ENCODE data around the gene CYB5D1.

CYB5D1 gene

DNA sequence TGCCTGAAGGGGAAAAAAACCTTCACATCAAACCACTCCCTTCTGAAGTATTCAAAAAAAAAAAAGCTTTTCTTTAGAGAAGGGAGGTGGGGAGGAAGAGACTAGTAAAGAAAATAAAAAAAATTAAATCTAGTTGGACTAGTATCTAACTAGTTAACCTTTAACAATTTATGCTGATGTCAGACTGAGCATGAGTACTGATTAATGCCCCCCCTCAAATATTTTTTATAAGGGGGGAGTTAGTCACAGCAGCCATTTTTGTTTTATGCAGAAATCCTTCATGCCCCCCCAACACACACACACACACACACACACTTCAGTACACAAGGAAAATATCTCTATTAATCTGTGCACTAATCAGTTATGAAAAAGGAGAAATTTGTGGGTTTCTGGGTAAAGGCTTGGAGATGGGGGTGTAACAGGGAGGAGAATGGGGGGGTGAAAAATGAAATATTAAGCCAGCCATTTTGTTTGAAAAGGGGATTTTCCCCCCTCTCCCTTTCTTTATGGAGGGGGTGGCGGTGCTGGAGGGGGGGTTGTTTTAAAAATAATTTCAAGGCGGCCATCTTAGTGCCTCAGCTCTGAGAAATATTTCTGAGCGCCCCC lies 26.1 kb downstream of the CYB5D1 start:
- peak overlapping the region; percentile 48 for H3K27ac ChIP-seq
- DNase-seq (ENCODE audit: low read depth, low spot score) = no peak

DNA sequence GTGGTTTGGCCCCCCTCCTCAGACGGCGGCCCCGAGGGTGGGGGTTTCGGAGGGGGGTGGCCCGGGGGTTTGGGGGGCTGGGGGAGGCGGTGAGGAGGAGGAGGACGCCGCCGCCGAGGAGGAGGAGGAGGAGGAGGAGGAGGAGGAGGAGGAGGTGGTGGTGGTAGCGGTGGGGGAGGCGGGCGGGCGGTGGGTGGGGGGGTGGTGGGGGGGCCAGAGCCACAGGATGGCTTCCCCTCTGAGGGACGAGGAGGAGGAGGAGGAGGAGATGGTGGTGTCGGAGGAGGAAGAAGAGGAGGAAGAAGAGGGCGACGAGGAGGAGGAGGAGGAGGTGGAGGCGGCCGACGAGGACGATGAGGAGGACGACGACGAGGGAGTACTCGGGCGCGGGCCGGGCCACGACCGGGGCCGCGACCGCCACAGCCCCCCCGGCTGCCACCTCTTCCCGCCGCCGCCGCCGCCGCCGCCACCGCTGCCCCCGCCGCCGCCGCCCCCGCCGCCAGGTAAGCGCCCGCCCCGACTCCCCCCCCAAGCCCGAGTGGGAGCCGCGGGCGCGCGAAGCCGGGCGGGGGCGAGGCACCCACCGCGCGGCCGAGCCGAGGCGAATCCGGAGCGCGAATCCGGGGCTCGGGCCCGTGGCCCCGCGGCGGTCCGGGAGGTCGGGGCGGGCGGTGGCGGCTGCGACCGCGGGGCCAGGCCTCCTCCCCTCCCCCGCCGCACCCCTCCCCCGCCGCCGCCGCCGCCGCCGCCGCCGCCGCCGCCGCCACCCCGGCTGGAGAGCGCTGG lies 27.0 kb downstream of the CYB5D1 start:
- no peak for DNase-seq (ENCODE audit: low read depth, low spot score)
- peak overlapping the region; percentile 95 for H3K27ac ChIP-seq

DNA sequence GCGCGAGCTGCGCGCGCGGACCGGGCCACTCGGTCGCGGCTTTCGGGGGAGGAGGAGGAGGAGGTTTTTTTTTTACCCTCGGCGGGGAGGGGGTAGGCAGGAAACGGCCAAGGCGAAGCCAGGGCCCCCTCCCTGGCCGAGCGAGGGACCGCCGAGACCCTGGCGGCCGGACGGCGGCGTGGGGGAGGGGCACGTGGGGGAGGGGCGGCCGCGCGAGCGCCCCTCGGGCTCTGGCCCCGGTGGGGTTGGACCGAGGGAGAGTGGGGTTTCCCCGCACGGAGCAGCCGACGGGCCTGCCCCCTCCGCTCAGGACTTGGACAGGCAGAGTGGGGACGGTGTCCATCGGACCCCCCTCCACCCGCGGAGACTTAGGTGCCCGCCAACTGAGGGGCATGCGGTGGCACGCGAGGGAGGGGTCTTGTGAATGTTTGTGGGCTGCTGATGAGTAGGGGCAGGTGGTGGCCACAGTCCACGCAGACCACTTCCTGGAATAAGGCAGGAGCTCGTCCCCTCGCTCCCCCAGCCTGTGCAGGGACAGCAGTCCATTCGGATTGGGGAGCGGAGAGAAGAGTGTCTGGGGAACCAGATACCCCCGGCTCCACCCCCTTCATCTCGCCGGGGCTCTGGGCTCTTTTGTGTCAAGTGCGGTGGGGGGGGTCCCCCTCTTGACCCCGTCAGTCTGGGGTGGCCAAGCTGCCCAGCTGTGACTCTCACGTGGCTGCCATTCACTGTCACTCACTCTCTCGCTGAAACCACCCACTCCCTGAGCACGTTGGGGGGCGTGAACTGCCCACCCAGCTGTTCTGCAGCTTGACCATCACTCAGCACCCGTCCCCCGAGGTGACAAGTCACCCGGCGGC lies 27.8 kb downstream of the CYB5D1 start:
- no peak for DNase-seq (ENCODE audit: low read depth, low spot score)
- H3K27ac ChIP-seq = peak overlapping the region; percentile 95

DNA sequence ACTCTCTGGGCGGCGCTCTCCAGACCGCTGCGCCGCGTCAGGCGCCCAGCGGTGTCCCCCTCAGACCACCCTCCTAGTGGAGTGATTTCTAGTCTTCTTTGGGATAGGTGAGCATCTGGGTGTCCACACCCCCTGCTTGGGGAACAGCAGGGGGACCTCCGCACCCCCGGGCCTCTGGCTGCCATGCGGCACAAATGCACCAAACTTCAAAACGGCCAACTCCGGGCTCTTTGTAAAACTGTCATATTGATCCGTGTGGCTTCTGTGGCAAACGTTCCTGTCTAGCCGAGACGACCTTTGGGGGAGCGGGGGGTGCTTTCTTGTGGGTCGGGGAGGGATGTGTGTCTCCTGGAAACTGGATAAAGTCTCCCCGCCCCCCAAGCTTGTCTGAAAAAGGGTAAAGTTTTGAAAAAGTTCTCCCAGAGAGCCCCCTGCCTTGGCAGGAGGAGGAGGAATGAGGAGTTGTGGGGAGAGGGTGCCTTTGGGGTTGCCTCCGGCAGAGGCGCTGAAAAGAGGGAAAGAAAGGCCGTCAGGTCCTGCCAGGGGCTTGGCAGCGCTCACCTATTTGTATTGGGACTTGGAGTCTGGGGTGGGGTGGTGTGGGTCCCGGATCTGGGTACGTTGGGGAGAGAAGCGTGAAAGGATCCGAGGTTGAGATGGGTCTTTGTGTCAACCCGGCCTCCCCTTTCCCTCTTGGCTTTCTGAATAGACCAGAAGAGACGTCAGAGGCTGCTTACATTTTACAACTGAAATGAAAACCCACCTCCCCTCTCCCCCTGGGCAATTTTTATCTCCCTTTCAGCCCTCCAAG lies 28.6 kb downstream of the CYB5D1 start:
- DNase-seq (ENCODE audit: low read depth, low spot score) = no peak
- peak overlapping the region; percentile 95 for H3K27ac ChIP-seq

DNA sequence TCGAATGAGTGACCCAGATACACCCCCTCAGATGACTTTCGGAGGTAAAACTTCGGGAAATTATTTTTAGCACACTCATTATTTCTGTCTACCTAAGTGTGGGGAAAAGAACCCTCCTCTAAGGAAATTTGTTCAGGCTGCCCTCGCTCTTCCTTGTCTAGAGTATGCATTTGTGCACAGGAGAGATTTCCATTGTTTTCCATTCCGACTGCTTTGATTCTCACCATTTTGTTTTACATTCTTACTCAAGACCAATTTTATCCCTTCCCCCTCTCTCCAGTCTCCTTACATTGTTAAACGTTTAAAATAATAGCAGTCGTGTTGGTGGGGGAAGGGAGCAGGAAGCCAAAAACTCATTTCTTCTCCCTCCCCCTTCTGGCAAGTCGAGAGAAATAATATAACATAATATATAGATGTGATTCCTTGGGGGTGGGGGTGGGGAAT lies 29.3 kb downstream of the CYB5D1 start:
- DNase-seq (ENCODE audit: low read depth, low spot score) = no peak
- peak overlapping the region; percentile 95 for H3K27ac ChIP-seq

DNA sequence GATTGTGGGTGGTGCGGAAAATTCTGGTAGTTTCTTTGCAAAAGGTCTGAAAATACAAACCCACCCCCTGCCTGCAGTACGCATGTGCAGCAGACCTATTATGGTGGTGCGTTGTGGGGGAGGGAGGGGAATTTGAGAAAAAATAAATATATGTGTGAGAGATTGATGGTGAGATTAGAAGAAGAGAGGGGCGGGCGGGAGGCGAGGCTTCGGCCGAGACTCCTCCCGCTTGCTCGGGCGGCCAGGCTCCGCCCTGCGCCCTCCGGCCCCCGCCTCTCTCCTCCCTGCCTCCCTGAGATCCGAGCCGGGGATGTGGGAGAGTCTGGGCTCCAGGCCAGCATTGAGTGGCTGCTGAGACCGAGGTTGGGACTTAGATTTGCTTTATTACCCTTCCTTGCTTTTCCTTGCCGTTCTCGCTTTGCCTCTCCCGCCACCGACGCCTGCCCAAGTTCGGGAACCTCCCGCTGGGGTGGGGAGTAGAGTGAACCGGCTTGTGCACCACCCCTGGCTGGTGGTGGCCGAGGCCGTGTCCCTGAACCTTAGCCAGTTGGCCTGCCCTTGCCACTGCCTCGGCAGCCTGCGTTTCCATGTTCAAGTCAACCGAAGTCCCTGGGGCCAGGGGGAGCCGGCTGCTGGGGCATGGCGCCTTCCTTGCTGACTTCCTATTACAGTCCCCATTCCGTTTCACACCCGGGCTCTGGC lies 29.8 kb downstream of the CYB5D1 start:
- DNase-seq (ENCODE audit: low read depth, low spot score) = peak; percentile 80
- peak overlapping the region; percentile 95 for H3K27ac ChIP-seq

DNA sequence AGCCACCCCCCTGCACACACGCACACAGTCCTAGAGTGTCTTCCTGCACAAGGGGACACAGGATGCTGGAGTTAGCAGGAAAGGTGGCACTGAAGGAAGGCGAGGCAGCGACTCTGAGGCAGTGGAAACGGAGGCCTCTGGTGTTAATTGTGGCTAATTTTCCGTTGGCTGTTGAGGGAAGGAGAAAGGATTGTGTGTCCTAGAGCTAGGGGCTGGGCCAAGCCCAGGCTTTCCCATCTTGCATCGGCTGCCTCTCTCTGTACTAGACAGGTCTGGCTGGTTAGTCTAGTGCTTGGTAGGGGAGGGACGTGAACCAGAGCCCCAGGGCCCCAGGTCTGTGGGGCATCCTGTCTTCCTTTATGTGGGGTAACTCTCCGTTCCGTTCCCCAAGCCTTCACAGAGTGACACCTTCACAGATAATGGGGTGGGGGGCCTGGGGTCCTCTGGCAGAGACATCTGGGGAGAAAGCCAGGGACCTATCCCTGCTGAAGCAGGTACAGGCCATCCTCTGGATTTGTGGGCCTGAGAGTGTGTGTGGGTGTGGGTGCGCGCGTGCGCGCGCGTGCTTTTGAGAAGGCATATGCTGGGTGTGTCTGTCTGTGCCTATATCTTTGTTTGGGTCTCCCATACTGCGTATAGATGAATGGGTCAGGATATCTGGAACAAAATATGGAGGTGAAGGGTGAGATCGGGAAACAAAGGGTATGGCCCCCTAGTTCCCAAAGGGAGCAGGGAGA lies 30.5 kb downstream of the CYB5D1 start, which contains the start of gene CHD3:
CHD3 (plus strand) TSS at position 606 of the 737 bp plus-strand sequence. CDS start 212 bp downstream, outside the sequence.
- peak within 1 kb of the TSS; percentile 95 for H3K27ac ChIP-seq
- peak; percentile 65 for DNase-seq (ENCODE audit: low read depth, low spot score)

DNA sequence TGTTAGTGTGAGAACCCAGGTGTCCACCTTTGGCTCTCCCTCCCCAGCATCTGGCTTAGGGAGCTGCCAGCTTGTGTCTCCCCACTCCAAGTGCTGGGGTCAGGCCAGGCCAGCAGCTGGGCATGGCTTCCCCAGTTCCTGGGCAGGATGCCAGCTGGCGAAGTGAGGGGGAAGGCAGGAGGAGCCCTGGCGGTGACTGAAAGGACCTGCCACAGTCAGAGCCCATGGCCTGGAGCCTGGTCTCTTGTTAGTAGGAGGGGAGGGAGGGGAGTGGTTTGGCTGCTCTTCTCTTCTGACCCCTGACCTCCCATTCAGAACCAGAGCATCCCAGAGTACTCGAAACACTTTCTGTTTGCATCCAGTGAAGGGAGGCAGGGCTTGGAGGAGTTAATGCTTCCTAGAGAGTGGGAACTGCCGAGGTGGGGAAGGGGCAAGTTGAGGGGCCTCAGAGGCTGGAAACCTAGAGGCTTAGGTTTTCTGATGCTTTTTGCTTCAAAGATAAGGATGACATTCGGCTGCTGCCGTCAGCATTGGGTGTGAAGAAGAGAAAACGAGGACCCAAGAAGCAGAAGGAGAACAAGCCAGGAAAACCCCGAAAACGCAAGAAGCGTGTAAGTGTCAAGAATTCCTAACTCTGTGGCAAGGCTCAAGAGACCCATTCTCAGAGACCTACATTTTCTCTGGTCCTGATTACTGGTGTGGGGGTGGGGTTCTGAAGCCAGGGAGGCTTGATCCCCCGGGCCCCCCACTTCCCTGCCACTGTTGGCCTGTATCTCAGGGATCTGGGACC lies 31.6 kb downstream of the CYB5D1 start:
- H3K27ac ChIP-seq = peak overlapping the region; percentile 95
- no peak for DNase-seq (ENCODE audit: low read depth, low spot score)

DNA sequence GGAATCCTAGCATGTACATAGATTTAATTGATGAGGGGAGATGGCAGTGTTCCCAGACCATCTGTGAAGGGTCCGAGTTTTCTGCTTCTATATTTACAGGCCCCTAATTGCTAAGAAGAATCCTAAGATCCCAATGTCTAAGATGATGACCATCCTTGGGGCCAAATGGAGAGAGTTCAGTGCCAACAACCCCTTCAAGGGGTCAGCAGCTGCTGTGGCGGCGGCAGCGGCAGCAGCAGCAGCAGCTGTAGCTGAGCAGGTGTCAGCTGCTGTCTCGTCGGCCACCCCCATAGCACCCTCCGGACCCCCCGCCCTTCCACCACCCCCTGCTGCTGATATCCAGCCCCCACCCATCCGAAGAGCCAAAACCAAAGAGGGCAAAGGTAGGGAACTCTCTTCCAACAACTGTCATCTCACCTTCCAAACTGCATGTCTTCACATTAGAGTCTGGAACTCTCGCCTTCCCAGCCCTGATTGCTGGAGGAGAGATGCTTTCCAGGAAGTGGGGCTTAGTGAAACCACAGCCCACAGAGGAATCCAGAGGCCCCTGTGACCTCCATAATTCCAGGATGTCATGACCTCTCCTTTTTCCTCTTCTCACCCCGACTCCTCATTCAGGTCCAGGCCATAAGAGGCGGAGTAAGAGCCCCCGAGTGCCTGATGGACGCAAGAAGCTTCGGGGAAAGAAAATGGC lies 35.5 kb downstream of the CYB5D1 start:
- no peak for DNase-seq (ENCODE audit: low read depth, low spot score)
- H3K27ac ChIP-seq = no peak overlapping the region

DNA sequence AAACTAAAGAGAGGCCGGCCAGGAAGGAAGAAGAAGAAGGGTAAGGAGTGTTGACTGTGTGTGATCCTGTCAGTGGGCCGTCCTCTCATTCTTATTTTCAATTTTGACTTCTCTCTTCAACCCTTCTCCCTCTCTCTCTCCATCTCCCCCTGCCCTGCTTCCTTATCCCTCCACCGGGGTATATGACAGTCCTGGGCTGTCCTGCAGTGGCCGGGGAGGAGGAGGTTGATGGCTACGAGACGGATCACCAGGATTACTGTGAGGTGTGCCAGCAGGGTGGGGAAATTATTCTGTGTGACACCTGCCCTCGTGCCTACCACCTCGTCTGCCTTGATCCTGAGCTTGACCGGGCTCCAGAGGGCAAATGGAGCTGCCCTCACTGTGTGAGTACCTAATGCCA lies 36.4 kb downstream of the CYB5D1 start:
- no peak for DNase-seq (ENCODE audit: low read depth, low spot score)
- H3K27ac ChIP-seq = no peak overlapping the region

DNA sequence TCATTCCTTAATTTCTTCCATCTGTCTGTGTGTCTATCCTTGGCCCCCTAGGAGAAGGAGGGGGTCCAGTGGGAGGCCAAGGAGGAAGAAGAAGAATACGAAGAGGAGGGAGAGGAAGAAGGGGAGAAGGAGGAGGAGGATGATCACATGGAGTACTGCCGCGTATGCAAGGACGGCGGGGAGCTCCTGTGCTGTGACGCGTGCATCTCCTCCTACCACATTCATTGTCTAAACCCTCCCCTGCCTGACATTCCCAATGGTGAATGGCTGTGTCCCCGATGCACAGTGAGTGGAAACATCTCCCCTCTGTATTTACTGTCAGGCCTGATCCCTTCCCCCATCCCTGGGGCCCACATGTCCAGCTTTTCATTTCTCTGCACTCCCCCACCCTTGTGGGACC lies 37.1 kb downstream of the CYB5D1 start:
- H3K27ac ChIP-seq = no peak overlapping the region
- no peak for DNase-seq (ENCODE audit: low read depth, low spot score)

DNA sequence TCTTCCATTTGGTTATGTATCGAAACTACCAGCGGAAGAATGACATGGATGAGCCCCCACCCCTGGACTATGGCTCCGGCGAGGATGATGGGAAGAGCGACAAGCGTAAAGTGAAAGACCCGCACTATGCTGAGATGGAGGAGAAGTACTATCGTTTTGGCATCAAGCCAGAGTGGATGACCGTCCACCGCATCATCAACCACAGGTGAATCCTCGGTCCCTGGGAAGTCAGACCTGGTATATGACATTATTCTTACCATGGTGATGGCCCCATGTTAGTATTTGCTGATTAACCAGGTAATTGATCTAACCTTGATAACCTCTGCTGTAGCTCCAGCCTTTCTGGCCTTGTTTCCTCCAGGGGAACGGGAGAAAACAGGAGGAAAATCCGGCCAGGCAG lies 39.3 kb downstream of the CYB5D1 start:
- DNase-seq (ENCODE audit: low read depth, low spot score) = no peak
- no peak overlapping the region for H3K27ac ChIP-seq

DNA sequence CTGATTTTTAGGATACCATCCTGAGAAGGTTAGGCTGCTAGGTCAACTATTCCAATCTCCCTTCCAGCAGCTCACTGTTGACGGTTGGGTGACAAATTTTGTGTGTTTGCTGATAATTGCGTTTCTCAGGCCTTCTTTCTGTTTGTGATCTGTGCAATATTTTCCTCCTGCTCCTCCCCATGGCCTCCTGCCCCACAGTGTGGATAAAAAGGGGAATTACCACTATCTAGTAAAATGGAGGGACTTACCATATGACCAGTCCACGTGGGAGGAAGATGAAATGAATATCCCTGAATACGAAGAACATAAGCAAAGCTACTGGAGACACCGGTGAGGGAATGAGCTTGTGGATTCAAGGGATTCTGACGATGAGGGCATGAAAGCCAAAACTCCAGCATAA lies 40.0 kb downstream of the CYB5D1 start:
- DNase-seq (ENCODE audit: low read depth, low spot score) = no peak
- no peak overlapping the region for H3K27ac ChIP-seq

DNA sequence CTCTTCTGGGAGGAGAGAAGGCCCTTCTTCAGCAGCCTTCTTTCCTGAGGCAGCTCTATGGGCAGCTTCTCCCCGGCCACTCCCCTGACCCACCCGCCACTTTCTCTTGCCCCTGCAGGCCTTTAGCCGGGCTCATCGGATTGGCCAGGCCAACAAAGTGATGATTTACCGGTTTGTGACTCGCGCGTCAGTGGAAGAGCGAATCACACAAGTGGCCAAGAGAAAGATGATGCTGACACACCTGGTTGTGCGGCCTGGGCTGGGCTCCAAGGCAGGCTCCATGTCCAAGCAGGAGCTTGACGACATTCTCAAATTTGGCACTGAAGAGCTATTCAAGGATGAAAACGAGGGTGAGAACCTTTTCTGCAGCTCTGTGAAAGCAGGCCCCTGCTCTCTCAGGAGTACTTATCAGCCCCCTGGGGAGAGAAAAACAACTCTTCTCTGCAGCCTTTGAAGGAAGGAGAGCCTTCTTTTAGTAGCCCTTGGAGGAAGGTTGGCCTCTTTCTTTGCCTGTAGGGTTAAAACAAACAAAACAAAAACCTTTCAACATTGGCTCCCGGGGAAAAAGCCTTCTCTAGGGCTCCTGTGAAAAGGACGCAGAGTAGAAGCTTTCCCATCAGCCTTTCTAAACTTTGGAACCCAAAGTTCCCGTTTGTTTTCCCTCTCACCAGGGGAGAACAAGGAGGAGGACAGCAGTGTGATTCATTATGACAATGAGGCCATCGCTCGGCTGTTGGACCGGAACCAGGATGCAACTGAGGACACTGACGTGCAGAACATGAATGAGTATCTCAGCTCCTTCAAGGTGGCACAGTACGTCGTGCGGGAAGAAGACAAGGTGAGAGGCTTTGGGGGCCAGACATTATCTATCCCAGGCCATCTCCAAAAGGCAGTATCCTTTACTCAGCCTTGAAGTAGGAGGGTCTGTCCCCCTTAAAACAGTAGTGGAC lies 45.6 kb downstream of the CYB5D1 start:
- no peak overlapping the region for H3K27ac ChIP-seq
- no peak for DNase-seq (ENCODE audit: low read depth, low spot score)

DNA sequence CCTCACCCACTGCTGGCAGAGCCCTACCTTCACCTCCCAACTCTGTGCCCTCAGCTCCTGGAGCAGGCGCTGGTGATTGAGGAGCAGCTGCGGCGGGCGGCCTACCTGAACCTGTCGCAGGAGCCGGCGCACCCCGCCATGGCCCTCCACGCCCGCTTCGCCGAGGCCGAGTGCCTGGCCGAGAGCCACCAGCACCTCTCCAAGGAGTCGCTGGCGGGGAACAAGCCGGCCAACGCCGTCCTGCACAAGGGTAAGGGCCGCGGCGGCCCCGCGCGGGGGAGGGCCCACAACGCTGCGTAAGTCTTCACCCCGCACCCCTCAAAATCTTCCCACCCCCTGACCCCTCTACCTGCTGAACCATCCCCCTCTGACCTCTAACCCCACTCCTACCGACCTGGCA lies 51.3 kb downstream of the CYB5D1 start:
- no peak for DNase-seq (ENCODE audit: low read depth, low spot score)
- H3K27ac ChIP-seq = no peak overlapping the region

DNA sequence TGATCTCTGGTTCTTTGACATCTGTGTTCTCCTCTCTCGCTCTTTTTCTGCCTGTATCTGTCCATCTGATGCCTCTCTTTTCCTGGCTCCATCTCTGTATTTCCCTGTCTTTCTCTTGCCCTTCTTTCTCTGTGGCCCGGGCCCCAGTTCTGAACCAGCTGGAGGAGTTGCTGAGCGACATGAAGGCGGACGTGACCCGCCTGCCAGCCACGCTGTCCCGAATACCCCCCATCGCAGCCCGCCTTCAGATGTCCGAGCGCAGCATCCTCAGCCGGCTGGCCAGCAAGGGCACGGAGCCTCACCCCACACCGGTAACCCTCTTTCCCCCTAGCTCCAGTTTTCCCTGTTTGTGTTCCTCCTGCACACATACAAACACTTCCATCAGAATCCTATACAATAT lies 52.5 kb downstream of the CYB5D1 start:
- no peak for DNase-seq (ENCODE audit: low read depth, low spot score)
- H3K27ac ChIP-seq = no peak overlapping the region

All from epithelial cell of prostate (primary cell).